ENCODE data around the gene NRAP.

- TF ChIP-seq USF2 (IDR thresholded peaks at IDR 0.05; ENCODE audit: low read length) (no peak), CEBPB (IDR thresholded peaks at IDR 0.05; ENCODE audit: low read depth, low read length) (no peak), POLR2A (IDR thresholded peaks at IDR 0.05; ENCODE audit: control extremely low read depth in 1 of 2, low read depth in 2 of 2, low read length in 2 of 2) (no peak), CTCF (IDR thresholded peaks at IDR 0.05; ENCODE audit: control extremely low read depth in 1 of 3, insufficient read depth in 1 of 3, low read depth in 1 of 3, low read length in 3 of 3) (no peak), SP2 (IDR thresholded peaks at IDR 0.05; ENCODE audit: low read length) (no peak), ATF2 (IDR thresholded peaks at IDR 0.05; ENCODE audit: low read length) (no peak), MAX (IDR thresholded peaks at IDR 0.05) (no peak), RXRA (IDR thresholded peaks at IDR 0.05; ENCODE audit: insufficient read depth, low read depth, low read length) (no peak), JUN (IDR thresholded peaks at IDR 0.05; ENCODE audit: low read depth, low read length) (no peak), SIN3A (conservative IDR thresholded peaks at IDR 0.05 in 1 of 2, IDR thresholded peaks at IDR 0.05 in 1 of 2; ENCODE audit: low read depth in 1 of 2, low read length in 2 of 2) (no peak), POLR2AphosphoS5 (IDR thresholded peaks at IDR 0.05; ENCODE audit: low read depth, low read length) (no peak), ZNF274 (IDR thresholded peaks at IDR 0.05; ENCODE audit: borderline replicate concordance, extremely low read depth, low read length) (no peak), SP1 (IDR thresholded peaks at IDR 0.05; ENCODE audit: low read depth, low read length) (no peak)
These were observed 50.4 kb downstream of the NRAP start for GRCh38 chr10:113613427-113613826.
